Prostate gland (tissue), 2 donors: ENCODE data around the gene ZNF827. TPM values are rescaled to one million over a fixed set of nuclear protein-coding genes. Genes with fewer than 3 reads are reported as not detected.

Experiments
- DNase-seq: peaks from one replicate; pipeline ENCODE4 v3.0.0-alpha.2; 2019; ENCODE audit warnings: low spot score
- H3K27ac ChIP-seq, 2 donors: fragments of 200-600 bp; sonication (generic); 2 replicates each; pipeline ENCODE4 v1.5.1; 2017 to 2019
- H3K27me3 ChIP-seq: fragments of 200-600 bp; sonication (generic); replicated peaks from 2 replicates; pipeline ENCODE4 v1.5.1; 2019; ENCODE audit not compliant: insufficient read depth
- H3K36me3 ChIP-seq, 2 donors: fragments of 200-600 bp; sonication (generic); 1 replicate in 1 of 2; 2 replicates in 1 of 2; pipeline versions ENCODE4 v1.5.1 to v1.8.1; 2017 to 2019
- H3K4me1 ChIP-seq: fragments of 200-600 bp; sonication (generic); replicated peaks from 2 replicates; pipeline ENCODE4 v1.5.1; 2019
- H3K4me3 ChIP-seq, 2 donors: fragments of 200-600 bp; sonication (generic); 2 replicates each; pipeline ENCODE4 v1.5.1; 2017 to 2019
- H3K9me3 ChIP-seq: fragments of 200-600 bp; sonication (generic); 2 replicates; pipeline ENCODE4 v1.5.1; 2017
- POLR2A ChIP-seq: fragments of 450-650 bp; IDR thresholded peaks from one replicate; pipeline ENCODE4 v1.6.1; 2016; ENCODE audit warnings: antibody characterized with exemption, mild to moderate bottlenecking
- POLR2AphosphoS5 ChIP-seq: sonication (generic); formaldehyde crosslinking; IDR thresholded peaks from one replicate; pipeline ENCODE4 v1.6.1; 2017; ENCODE audit warnings: antibody characterized with exemption
- WGBS: methylation state at CpG from one replicate; pipeline ENCODE4 v1.1.5; 2018; 5-methylcytosine and 5-hydroxymethylcytosine counted together
- intact Hi-C: fragments of 100-400 bp; cut with DNase I; formaldehyde crosslinking; loops from one replicate; pipeline ENCODE4 v1.14.2; 2022
- total RNA-seq, 2 donors: library from RNA; depleted of rRNA; stranded (reverse); fragments of >200 nt; gene quantifications; one replicate each; pipeline ENCODE4 v1.1.0, GENCODE V29; 2016
- TF ChIP-seq, protein P1 (sequence below), 4 experiments: fragments of 200-600 bp in 2 of 4; fragments of 450-650 bp in 2 of 4; sonication (generic) in 2 of 4; IDR thresholded peaks; 1 replicate in 3 of 4; 2 replicates in 1 of 4; pipeline ENCODE4 v1.5.1; 2016 to 2019; ENCODE audit warnings: antibody characterized with exemption in 4 of 4, mild to moderate bottlenecking in 2 of 4, moderate library complexity in 2 of 4

ZNF827 gene
- total RNA-seq, 2 donors from 2014 or later, result 221 to 286 TPM

GRCh38 chr4:145824463-145824862, 114.2 kb downstream of the ZNF827 start:
- Histone ChIP-seq H3K4me1 (no peaks in the 10 kb centered on the region), H3K9me3 (no peaks in the 10 kb centered on the region), H3K36me3 (no peaks in the 10 kb centered on the region), H3K4me3 (no peak overlapping the region), H3K27ac (no peak overlapping the region), H3K27me3 (no peaks in the 10 kb centered on the region)
- intact Hi-C loops, result loop anchor here (5.0 to 10.0 kb wide), 2 partner anchors 90 to 207 kb away; partner anchors contain the start of gene MMAA
- WGBS, result 94% methylated on average over 3 of the region's 3 CpGs
- TF ChIP-seq, protein P1, sequence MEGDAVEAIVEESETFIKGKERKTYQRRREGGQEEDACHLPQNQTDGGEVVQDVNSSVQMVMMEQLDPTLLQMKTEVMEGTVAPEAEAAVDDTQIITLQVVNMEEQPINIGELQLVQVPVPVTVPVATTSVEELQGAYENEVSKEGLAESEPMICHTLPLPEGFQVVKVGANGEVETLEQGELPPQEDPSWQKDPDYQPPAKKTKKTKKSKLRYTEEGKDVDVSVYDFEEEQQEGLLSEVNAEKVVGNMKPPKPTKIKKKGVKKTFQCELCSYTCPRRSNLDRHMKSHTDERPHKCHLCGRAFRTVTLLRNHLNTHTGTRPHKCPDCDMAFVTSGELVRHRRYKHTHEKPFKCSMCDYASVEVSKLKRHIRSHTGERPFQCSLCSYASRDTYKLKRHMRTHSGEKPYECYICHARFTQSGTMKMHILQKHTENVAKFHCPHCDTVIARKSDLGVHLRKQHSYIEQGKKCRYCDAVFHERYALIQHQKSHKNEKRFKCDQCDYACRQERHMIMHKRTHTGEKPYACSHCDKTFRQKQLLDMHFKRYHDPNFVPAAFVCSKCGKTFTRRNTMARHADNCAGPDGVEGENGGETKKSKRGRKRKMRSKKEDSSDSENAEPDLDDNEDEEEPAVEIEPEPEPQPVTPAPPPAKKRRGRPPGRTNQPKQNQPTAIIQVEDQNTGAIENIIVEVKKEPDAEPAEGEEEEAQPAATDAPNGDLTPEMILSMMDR (IDR thresholded peaks at IDR 0.05), result no peak
- no peak for TF ChIP-seq POLR2A
- no peak for TF ChIP-seq POLR2AphosphoS5
- no peak for DNase-seq

- H3K36me3 ChIP-seq, result no peaks in the 10 kb centered on the region
- intact Hi-C loops, result loop anchor here (5.0 to 10.0 kb wide), 2 partner anchors 89 to 206 kb away; partner anchors contain the start of gene MMAA
- DNase-seq, result no peak
- H3K27me3 ChIP-seq, result no peaks in the 10 kb centered on the region
- no peak overlapping the region for H3K27ac ChIP-seq
- no peaks in the 10 kb centered on the region for H3K4me1 ChIP-seq
- H3K9me3 ChIP-seq, result no peaks in the 10 kb centered on the region
- no peak overlapping the region for H3K4me3 ChIP-seq
- 88% methylated on average over 4 of the region's 4 CpGs for WGBS
- TF ChIP-seq POLR2AphosphoS5, result no peak
- TF ChIP-seq POLR2A, result no peak
- TF ChIP-seq, protein P1 (IDR thresholded peaks at IDR 0.05), result no peak
Observed at GRCh38 chr4:145823743-145824142, 114.9 kb downstream of the ZNF827 start.

DNA sequence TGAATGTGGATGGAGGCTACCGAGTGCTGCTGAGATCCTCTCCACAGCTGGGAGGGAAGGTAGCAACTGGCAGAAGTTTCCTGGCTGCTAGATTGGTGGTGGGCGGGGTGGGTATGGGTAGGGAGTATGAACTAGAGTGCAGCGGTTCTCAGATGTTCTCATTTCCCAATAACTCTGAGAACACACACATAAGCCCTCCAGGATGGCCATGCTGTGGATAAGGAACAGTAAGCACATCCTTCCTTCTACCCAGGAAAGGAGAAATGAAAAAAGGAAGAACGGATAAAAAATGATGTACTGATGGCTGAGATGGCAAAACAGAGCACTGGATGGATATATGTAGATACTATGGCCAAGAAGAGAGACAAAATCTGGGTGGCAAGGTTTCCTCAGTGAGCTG, 116.0 kb downstream of the ZNF827 start:
- no peaks in the 10 kb centered on the region for H3K36me3 ChIP-seq
- no peak for DNase-seq

GRCh38 chr4:145822181-145822580, 116.4 kb downstream of the ZNF827 start:
- 79% methylated on average over 3 of the region's 3 CpGs for WGBS
- H3K9me3 ChIP-seq, result no peaks in the 10 kb centered on the region
- TF ChIP-seq POLR2A, result no peak
- TF ChIP-seq POLR2AphosphoS5, result no peak
- TF ChIP-seq, protein P1 (IDR thresholded peaks at IDR 0.05), result no peak
- H3K36me3 ChIP-seq, result no peaks in the 10 kb centered on the region
- H3K27ac ChIP-seq, result no peak overlapping the region
- H3K4me1 ChIP-seq, result no peaks in the 10 kb centered on the region
- H3K4me3 ChIP-seq, result no peak overlapping the region
- intact Hi-C loops, result loop anchor here (5.0 to 10.0 kb wide), 2 partner anchors 87 to 205 kb away; partner anchors contain the start of gene MMAA
- DNase-seq, result no peak
- no peaks in the 10 kb centered on the region for H3K27me3 ChIP-seq

More for the DNA sequence above, 116.0 kb downstream of the ZNF827 start:
- Histone ChIP-seq H3K4me3 (no peak overlapping the region), H3K9me3 (no peaks in the 10 kb centered on the region), H3K4me1 (no peaks in the 10 kb centered on the region), H3K27me3 (no peaks in the 10 kb centered on the region), H3K27ac (no peak overlapping the region)
- intact Hi-C loops, result loop anchor here (5.0 to 10.0 kb wide), 2 partner anchors 88 to 205 kb away; partner anchors contain the start of gene MMAA
- TF ChIP-seq, protein P1 (IDR thresholded peaks at IDR 0.05), result no peak
- TF ChIP-seq POLR2A (no peak), POLR2AphosphoS5 (no peak)
- WGBS, result 89% methylated on average over 4 of the region's 4 CpGs

DNA sequence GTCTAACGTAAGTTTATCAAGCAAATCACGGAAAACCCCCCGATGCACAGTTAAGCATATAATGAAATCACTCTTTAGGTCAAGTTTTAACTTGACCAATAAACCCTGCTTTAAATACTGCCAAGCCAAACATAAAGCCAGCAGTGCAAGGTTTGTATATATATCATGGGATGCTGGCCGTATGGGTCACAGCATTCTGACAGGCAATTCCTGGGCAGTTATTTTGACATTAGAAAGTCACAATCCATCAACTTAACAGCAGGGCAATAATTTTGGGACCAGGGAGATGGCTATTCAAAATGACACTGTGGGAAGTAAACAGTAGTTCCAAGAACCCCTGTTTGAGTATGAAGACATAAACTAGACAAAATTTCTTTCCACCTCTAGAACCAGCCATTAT, 116.9 kb downstream of the ZNF827 start:
- no peak overlapping the region for H3K4me3 ChIP-seq
- TF ChIP-seq, protein P1 (IDR thresholded peaks at IDR 0.05), result no peak
- TF ChIP-seq POLR2AphosphoS5 (no peak), POLR2A (no peak)
- no peaks in the 10 kb centered on the region for H3K4me1 ChIP-seq
- intact Hi-C loops, result loop anchor here (5.0 to 10.0 kb wide), 2 partner anchors 87 to 204 kb away; partner anchors contain the start of gene MMAA
- no peak overlapping the region for H3K27ac ChIP-seq
- DNase-seq, result no peak
- no peaks in the 10 kb centered on the region for H3K36me3 ChIP-seq
- H3K9me3 ChIP-seq, result no peaks in the 10 kb centered on the region
- WGBS, result 47% methylated on average over 4 of the region's 4 CpGs
- no peaks in the 10 kb centered on the region for H3K27me3 ChIP-seq
